GM12892 (cell line): ENCODE results near the gene PACSIN1.

Experiments used
- POLR2A ChIP-seq: IDR thresholded peaks from 2 replicates; pipeline ENCODE4 v1.6.1; 2011; ENCODE audit warnings: low read depth, low read length, control low read depth
- POLR2AphosphoS5 ChIP-seq: IDR thresholded peaks from 2 replicates; pipeline ENCODE4 v1.6.1; 2011; ENCODE audit warnings: low read depth, low read length, control low read depth

DNA sequence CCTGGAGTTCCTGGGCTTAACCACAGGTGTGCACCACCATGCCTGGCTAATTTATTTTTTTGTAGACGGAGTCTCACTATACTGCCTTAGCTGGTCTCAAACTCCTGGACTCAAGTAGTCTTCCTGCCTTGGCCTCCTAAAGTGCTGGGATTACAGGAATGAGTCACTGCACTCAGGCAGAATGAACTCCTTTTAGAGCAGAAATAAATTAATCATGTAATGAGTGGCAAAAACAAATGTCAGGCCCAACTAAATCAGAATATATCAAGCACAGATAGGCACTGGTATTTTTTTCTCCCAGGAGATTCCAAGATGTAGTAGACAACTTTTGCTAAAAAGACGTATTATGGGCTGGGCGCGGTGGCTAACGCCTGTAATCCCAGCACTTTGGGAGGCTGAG lies 42.6 kb upstream of the PACSIN1 start:
- TF ChIP-seq POLR2A (no peak), POLR2AphosphoS5 (no peak)
